CD4-positive, alpha-beta T cell (primary cell): ENCODE measurements around the gene GM2A. TPM values are rescaled to one million over a fixed set of nuclear protein-coding genes. Genes with fewer than 3 reads are reported as not detected.

ENCODE experiments used
- ATAC-seq: fragments of 200-7000 bp; cut with Tn5 transposase; one replicate; pipeline ENCODE4 v1.10.0; 2022; ENCODE audit warnings: mild to moderate bottlenecking; ENCODE audit not compliant: poor library complexity
- CTCF ChIA-PET: fragments of 350-600 bp; sonication (Branson Sonifier 250); formaldehyde crosslinking; loops from one replicate; lab custom pipeline; 2021; ENCODE audit warnings: antibody characterized with exemption, inconsistent platforms; lab: Charles Lee
- POLR2A ChIA-PET: fragments of 350-600 bp; sonication (Branson Sonifier 250); formaldehyde crosslinking; loops from one replicate; lab custom pipeline; 2021; ENCODE audit warnings: antibody characterized with exemption, inconsistent platforms; lab: Charles Lee
- DNase-seq, 14 experiments: peaks; one replicate each; pipeline ENCODE4 v3.0.0-alpha.2; 2013 to 2020; ENCODE audit warnings: mixed read lengths in 2 of 14
- H3K27ac ChIP-seq, 2 donors: one replicate each; pipeline versions ENCODE4 v1.5.1 to v1.7.0; 2013; ENCODE audit warnings: low read length in 2 of 2, low read depth in 1 of 2, mild to moderate bottlenecking in 1 of 2
- H3K27me3 ChIP-seq, 2 experiments: 1 replicate in 1 of 2; 2 replicates in 1 of 2; pipeline versions ENCODE4 v1.6.1 to v1.7.0; 2013; ENCODE audit warnings: low read length in 2 of 2, control low read depth in 1 of 2, mild to moderate bottlenecking in 1 of 2, moderate library complexity in 1 of 2; ENCODE audit not compliant: insufficient read depth in 2 of 2, control insufficient read depth in 1 of 2
- H3K36me3 ChIP-seq: one replicate; pipeline ENCODE4 v1.6.1; 2013; ENCODE audit warnings: low read length, control low read depth; ENCODE audit not compliant: insufficient read depth
- H3K4me1 ChIP-seq: one replicate; pipeline ENCODE4 v1.6.1; 2013; ENCODE audit warnings: low read length, control low read depth; ENCODE audit not compliant: insufficient read depth
- H3K4me3 ChIP-seq: one replicate; pipeline ENCODE4 v1.5.1; 2013; ENCODE audit warnings: mild to moderate bottlenecking, low read length, moderate library complexity
- H3K9me3 ChIP-seq, 2 experiments: 1 replicate in 1 of 2; 2 replicates in 1 of 2; pipeline versions ENCODE4 v1.6.1 to v1.7.0; 2013; ENCODE audit warnings: low read length in 2 of 2, mild to moderate bottlenecking in 2 of 2, control low read depth in 1 of 2, moderate library complexity in 1 of 2; ENCODE audit not compliant: control insufficient read depth in 1 of 2, insufficient read depth in 1 of 2
- H3K27ac Mint-ChIP-seq: one replicate; pipeline ENCODE4 v1.8.0; 2020; ENCODE audit warnings: mixed read lengths
- H3K27me3 Mint-ChIP-seq: one replicate; pipeline ENCODE4 v1.8.0; 2021; ENCODE audit warnings: mixed read lengths
- H3K36me3 Mint-ChIP-seq: one replicate; pipeline ENCODE4 v1.8.0; 2021; ENCODE audit warnings: low read depth, mixed read lengths
- H3K4me1 Mint-ChIP-seq: one replicate; pipeline ENCODE4 v1.8.0; 2021; ENCODE audit warnings: low read depth, mixed read lengths
- H3K4me3 Mint-ChIP-seq: one replicate; pipeline ENCODE4 v1.8.0; 2020; ENCODE audit warnings: mild to moderate bottlenecking, mixed read lengths
- H3K9me3 Mint-ChIP-seq: one replicate; pipeline ENCODE4 v1.8.0; 2020; ENCODE audit warnings: mixed read lengths
- intact Hi-C, 2 experiments: fragments of 100-400 bp; cut with DNase I in 1 of 2; cut with micrococcal nuclease in 1 of 2; formaldehyde crosslinking; loops; one replicate each; pipeline versions ENCODE4 v1.15.1 to v1.9.0; 2023 to 2025; cut with DNase I, micrococcal nuclease
- total RNA-seq, 174 experiments: library from RNA in 2 of 174; stranded (reverse) in 2 of 174; gene quantifications; one replicate each; pipeline ENCODE4 v1.2.3 and lab custom pipeline; 2021 to 2026
- TF ChIP-seq, protein P1 (sequence below): fragments of 200-600 bp; IDR thresholded peaks from one replicate; pipeline ENCODE4 v1.8.0; 2022; ENCODE audit warnings: antibody characterized with exemption, mild to moderate bottlenecking

GM2A gene
- total RNA-seq, 2 experiments from 2014 or later: 3.1 to 4.1 TPM

DNA sequence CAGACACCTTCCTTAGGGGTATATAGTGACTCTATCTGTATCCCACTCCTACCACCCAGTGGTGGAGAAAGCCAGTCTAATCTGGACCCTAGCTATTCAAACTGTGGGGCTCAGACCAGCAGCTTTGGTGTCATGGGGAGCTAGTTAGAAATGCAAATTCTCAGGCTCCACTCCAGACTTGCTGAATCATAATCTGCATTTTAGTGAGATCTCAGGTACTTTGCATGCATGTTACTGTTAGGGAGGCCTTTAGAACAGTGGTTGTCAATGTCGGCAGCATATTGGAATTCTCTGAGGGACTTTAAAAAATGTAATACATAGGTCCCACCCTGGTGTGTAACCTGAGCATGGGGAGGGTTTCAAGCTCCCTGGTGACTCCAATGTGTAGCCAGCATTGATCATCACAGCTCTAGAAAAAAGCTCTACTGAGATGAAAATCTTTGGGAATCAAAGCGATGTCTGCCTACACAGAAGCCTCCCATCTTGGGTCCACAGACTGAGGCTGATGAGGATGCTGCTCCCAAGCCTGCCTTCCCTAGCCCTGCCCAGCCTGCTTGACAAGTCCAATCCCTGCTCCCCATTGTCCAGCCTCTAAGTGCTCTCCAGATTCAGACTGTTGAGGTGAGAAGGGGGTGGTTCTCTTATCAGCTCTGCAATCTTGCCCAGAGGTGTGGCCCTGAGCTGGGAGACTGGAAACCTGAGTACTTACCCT lies 11.9 kb upstream of the GM2A start:
- no peak overlapping the region for H3K27ac Mint-ChIP-seq
- H3K36me3 Mint-ChIP-seq: no peaks in the 10 kb centered on the region
- no peaks in the 10 kb centered on the region for H3K9me3 Mint-ChIP-seq
- Histone ChIP-seq H3K4me3 (no peak overlapping the region), H3K27ac (no peak overlapping the region), H3K27me3 (no peaks in the 10 kb centered on the region), H3K9me3 (no peaks in the 10 kb centered on the region), H3K36me3 (no peaks in the 10 kb centered on the region), H3K4me1 (peaks cover 25% of the 10 kb centered on the region)
- ATAC-seq (no peak), DNase-seq (no peak)
- POLR2A ChIA-PET: no interaction called here
- TF ChIP-seq, protein P1, sequence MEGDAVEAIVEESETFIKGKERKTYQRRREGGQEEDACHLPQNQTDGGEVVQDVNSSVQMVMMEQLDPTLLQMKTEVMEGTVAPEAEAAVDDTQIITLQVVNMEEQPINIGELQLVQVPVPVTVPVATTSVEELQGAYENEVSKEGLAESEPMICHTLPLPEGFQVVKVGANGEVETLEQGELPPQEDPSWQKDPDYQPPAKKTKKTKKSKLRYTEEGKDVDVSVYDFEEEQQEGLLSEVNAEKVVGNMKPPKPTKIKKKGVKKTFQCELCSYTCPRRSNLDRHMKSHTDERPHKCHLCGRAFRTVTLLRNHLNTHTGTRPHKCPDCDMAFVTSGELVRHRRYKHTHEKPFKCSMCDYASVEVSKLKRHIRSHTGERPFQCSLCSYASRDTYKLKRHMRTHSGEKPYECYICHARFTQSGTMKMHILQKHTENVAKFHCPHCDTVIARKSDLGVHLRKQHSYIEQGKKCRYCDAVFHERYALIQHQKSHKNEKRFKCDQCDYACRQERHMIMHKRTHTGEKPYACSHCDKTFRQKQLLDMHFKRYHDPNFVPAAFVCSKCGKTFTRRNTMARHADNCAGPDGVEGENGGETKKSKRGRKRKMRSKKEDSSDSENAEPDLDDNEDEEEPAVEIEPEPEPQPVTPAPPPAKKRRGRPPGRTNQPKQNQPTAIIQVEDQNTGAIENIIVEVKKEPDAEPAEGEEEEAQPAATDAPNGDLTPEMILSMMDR: no peak
- intact Hi-C loops: loop anchor here in 1 of 2 experiments (10.0 kb wide), 1 partner anchor 586 kb away; no protein-coding TSS in a partner anchor
- no peaks in the 10 kb centered on the region for H3K27me3 Mint-ChIP-seq
- peaks cover 23% of the 10 kb centered on the region for H3K4me1 Mint-ChIP-seq
- no peak overlapping the region for H3K4me3 Mint-ChIP-seq
- CTCF ChIA-PET: interaction anchor here (1.1 kb wide), 1 partner anchor 29 kb away, joined by 3 read pairs; no protein-coding TSS in a partner anchor

- peaks cover 25% of the 10 kb centered on the region for H3K4me1 ChIP-seq
- no peak for DNase-seq
These were observed 9.9 kb upstream of the GM2A start for GRCh38 chr5:151243127-151243526.

DNA sequence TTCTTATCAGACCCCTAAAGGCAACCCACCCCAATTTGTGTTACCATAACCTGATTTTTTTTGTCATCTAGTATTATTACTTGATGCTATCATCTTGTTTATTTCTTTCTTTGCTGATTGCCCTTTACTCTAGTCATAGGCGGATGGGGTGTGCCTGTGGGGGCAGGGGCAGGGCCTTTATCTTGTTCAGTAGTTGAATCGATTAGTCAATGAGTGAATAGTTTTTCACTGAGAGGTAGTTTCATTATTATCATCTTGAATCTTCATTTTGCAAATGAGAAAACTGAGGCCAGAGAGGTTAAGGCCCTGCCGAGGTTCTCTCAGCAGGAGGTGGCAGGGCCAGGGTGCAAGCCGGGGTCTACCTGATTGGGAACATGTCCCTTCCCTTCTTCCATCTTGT lies 9.4 kb upstream of the GM2A start:
- Histone ChIP-seq H3K4me1 (peaks cover 25% of the 10 kb centered on the region), H3K9me3 (no peaks in the 10 kb centered on the region), H3K27me3 (no peaks in the 10 kb centered on the region), H3K36me3 (no peaks in the 10 kb centered on the region), H3K27ac (no peak overlapping the region), H3K4me3 (no peak overlapping the region)
- ChIA-PET CTCF (no interaction called here), POLR2A (no interaction called here)
- H3K27ac Mint-ChIP-seq: no peak overlapping the region
- no peaks in the 10 kb centered on the region for H3K36me3 Mint-ChIP-seq
- H3K9me3 Mint-ChIP-seq: no peaks in the 10 kb centered on the region
- intact Hi-C loops: loop anchor here in 1 of 2 experiments (10.0 kb wide), 1 partner anchor 589 kb away; no protein-coding TSS in a partner anchor
- ATAC-seq: no peak
- peaks cover 18% of the 10 kb centered on the region for H3K4me1 Mint-ChIP-seq
- TF ChIP-seq, protein P1: no peak
- H3K4me3 Mint-ChIP-seq: no peak overlapping the region
- no peaks in the 10 kb centered on the region for H3K27me3 Mint-ChIP-seq
- no peak for DNase-seq

More at GRCh38 chr5:151243127-151243526, 9.9 kb upstream of the GM2A start:
- intact Hi-C loops: loop anchor here in 1 of 2 experiments (10.0 kb wide), 1 partner anchor 588 kb away; no protein-coding TSS in a partner anchor
- no peaks in the 10 kb centered on the region for H3K9me3 Mint-ChIP-seq
- H3K4me1 Mint-ChIP-seq: peaks cover 18% of the 10 kb centered on the region
- H3K27ac Mint-ChIP-seq: no peak overlapping the region
- H3K36me3 Mint-ChIP-seq: no peaks in the 10 kb centered on the region
- no peaks in the 10 kb centered on the region for H3K9me3 ChIP-seq
- H3K27ac ChIP-seq: no peak overlapping the region
- no peak overlapping the region for H3K4me3 ChIP-seq
- H3K36me3 ChIP-seq: no peaks in the 10 kb centered on the region
- no peaks in the 10 kb centered on the region for H3K27me3 Mint-ChIP-seq
- no peak overlapping the region for H3K4me3 Mint-ChIP-seq
- TF ChIP-seq, protein P1: no peak
- POLR2A ChIA-PET: no interaction called here
- CTCF ChIA-PET: interaction anchor here (1.2 kb wide), 1 partner anchor 73 kb away, joined by 4 read pairs; no protein-coding TSS in a partner anchor
- no peaks in the 10 kb centered on the region for H3K27me3 ChIP-seq
- no peak for ATAC-seq
